H9 (cell line): Measurements from ENCODE around the gene TMA7B. TPM values are rescaled to one million over a fixed set of nuclear protein-coding genes. Genes with fewer than 3 reads are reported as not detected.

ENCODE experiments used
- DNase-seq: peaks from one replicate; pipeline ENCODE4 v3.0.0-alpha.2; 2017
- H2AFZ ChIP-seq: one replicate; pipeline ENCODE4 v1.6.1; 2013; ENCODE audit warnings: mild to moderate bottlenecking, low read length, control low read depth, moderate library complexity
- H2AK5ac ChIP-seq: 2 replicates; pipeline ENCODE4 v1.6.1; 2013; ENCODE audit warnings: low read length, control low read depth, mixed read lengths; ENCODE audit not compliant: insufficient read length
- H2BK120ac ChIP-seq: one replicate; pipeline ENCODE4 v1.6.1; 2013; ENCODE audit warnings: low read depth, mild to moderate bottlenecking, low read length, control low read depth, inconsistent platforms; ENCODE audit not compliant: poor library complexity, severe bottlenecking
- H2BK12ac ChIP-seq: 2 replicates; pipeline ENCODE4 v1.6.1; 2013; ENCODE audit warnings: low read length, control low read depth, mixed read lengths, low read depth; ENCODE audit not compliant: insufficient read length
- H2BK15ac ChIP-seq: 2 replicates; pipeline ENCODE4 v1.6.1; 2013; ENCODE audit warnings: low read depth, low read length, control low read depth
- H2BK20ac ChIP-seq: one replicate; pipeline ENCODE4 v1.6.1; 2013; ENCODE audit warnings: low read depth, mild to moderate bottlenecking, low read length, control low read depth, inconsistent platforms; ENCODE audit not compliant: poor library complexity, severe bottlenecking
- H2BK5ac ChIP-seq: 2 replicates; pipeline ENCODE4 v1.6.1; 2013; ENCODE audit warnings: low read length, control low read depth, mixed read lengths; ENCODE audit not compliant: insufficient read length
- H3K14ac ChIP-seq: 2 replicates; pipeline ENCODE4 v1.6.1; 2013; ENCODE audit warnings: low read length, control low read depth; ENCODE audit not compliant: insufficient read depth
- H3K18ac ChIP-seq: 2 replicates; pipeline ENCODE4 v1.6.1; 2013; ENCODE audit warnings: low read depth, mild to moderate bottlenecking, mixed read lengths, low read length, control low read depth; ENCODE audit not compliant: insufficient read length
- H3K23ac ChIP-seq: 2 replicates; pipeline ENCODE4 v1.6.1; 2013; ENCODE audit warnings: low read length, control low read depth, mixed read lengths, low read depth; ENCODE audit not compliant: insufficient read length
- H3K23me2 ChIP-seq: 2 replicates; pipeline ENCODE4 v1.6.1; 2013; ENCODE audit warnings: low read depth, mild to moderate bottlenecking, mixed read lengths, low read length, control low read depth; ENCODE audit not compliant: insufficient read length, poor library complexity, severe bottlenecking
- H3K27ac ChIP-seq: 2 replicates; pipeline ENCODE4 v1.5.1; 2013; ENCODE audit warnings: low read length, control low read depth, mixed read lengths, low read depth; ENCODE audit not compliant: insufficient read length
- H3K27me3 ChIP-seq: 2 replicates; pipeline ENCODE4 v1.6.1; 2013; ENCODE audit warnings: low read length, control low read depth, inconsistent platforms; ENCODE audit not compliant: insufficient read depth
- H3K4ac ChIP-seq: 2 replicates; pipeline ENCODE4 v1.6.1; 2013; ENCODE audit warnings: low read depth, mild to moderate bottlenecking, control low read depth, inconsistent platforms, low read length, moderate library complexity
- H3K4me1 ChIP-seq: 2 replicates; pipeline ENCODE4 v1.6.1; 2013; ENCODE audit warnings: low read length, control low read depth, inconsistent platforms; ENCODE audit not compliant: insufficient read depth
- H3K4me2 ChIP-seq: 2 replicates; pipeline ENCODE4 v1.6.1; 2013; ENCODE audit warnings: low read length, control low read depth, mixed read lengths; ENCODE audit not compliant: insufficient read length, insufficient read depth
- H3K56ac ChIP-seq: 2 replicates; pipeline ENCODE4 v1.6.1; 2013; ENCODE audit warnings: low read depth, mild to moderate bottlenecking, mixed read lengths, low read length, control low read depth; ENCODE audit not compliant: insufficient read length
- H3K79me1 ChIP-seq: 2 replicates; pipeline ENCODE4 v1.6.1; 2013; ENCODE audit warnings: low read depth, mild to moderate bottlenecking, moderate library complexity, low read length, control low read depth, inconsistent platforms; ENCODE audit not compliant: insufficient read depth, poor library complexity, severe bottlenecking
- H3K79me2 ChIP-seq: 2 replicates; pipeline ENCODE4 v1.6.1; 2013; ENCODE audit warnings: low read length, control low read depth, inconsistent platforms; ENCODE audit not compliant: insufficient read depth
- H3K9ac ChIP-seq: 2 replicates; pipeline ENCODE4 v1.6.1; 2013; ENCODE audit warnings: low read length, control low read depth, mixed read lengths; ENCODE audit not compliant: insufficient read length; ENCODE audit errors: extremely low read depth
- H3K9me3 ChIP-seq: one replicate; pipeline ENCODE4 v1.6.1; 2013; ENCODE audit warnings: low read depth, low read length, inconsistent platforms; ENCODE audit not compliant: control insufficient read depth
- H3T11ph ChIP-seq: one replicate; pipeline ENCODE4 v1.6.1; 2013; ENCODE audit warnings: mild to moderate bottlenecking, low read length, control low read depth, inconsistent platforms
- H4K20me1 ChIP-seq: one replicate; pipeline ENCODE4 v1.6.1; 2013; ENCODE audit not compliant: control insufficient read depth, insufficient read length, insufficient read depth
- H4K5ac ChIP-seq: 2 replicates; pipeline ENCODE4 v1.6.1; 2013; ENCODE audit warnings: low read depth, mild to moderate bottlenecking, mixed read lengths, low read length, control low read depth; ENCODE audit not compliant: insufficient read length
- H4K8ac ChIP-seq: replicated peaks from 2 replicates; pipeline ENCODE4 v1.6.1; 2013; ENCODE audit warnings: low read length, control low read depth, mixed read lengths, low read depth; ENCODE audit not compliant: insufficient read length
- H4K91ac ChIP-seq: 2 replicates; pipeline ENCODE4 v1.6.1; 2013; ENCODE audit warnings: low read depth, mild to moderate bottlenecking, moderate library complexity, mixed read lengths, low read length, control low read depth; ENCODE audit not compliant: insufficient read length
- H3K27ac Mint-ChIP-seq, 3 experiments: 2 replicates in 2 of 3; 3 replicates in 1 of 3; pipeline ENCODE4 v1.8.0; 2020 to 2021; ENCODE audit warnings: mixed read lengths in 3 of 3, mild to moderate bottlenecking in 1 of 3, moderate library complexity in 1 of 3
- H3K27me3 Mint-ChIP-seq: 2 replicates; pipeline ENCODE4 v1.8.0; 2021; ENCODE audit warnings: low read depth, mild to moderate bottlenecking, moderate library complexity, mixed read lengths
- H3K36me3 Mint-ChIP-seq, 3 experiments: 2 replicates in 2 of 3; 3 replicates in 1 of 3; pipeline ENCODE4 v1.8.0; 2020 to 2021; ENCODE audit warnings: low read depth in 3 of 3, mixed read lengths in 3 of 3; ENCODE audit not compliant: insufficient read depth in 1 of 3
- H3K4me1 Mint-ChIP-seq, 2 experiments: 2 replicates each; pipeline ENCODE4 v1.8.0; 2020; ENCODE audit warnings: mixed read lengths in 2 of 2
- H3K4me3 Mint-ChIP-seq, 2 experiments: 2 replicates in 1 of 2; 3 replicates in 1 of 2; pipeline ENCODE4 v1.8.0; 2020 to 2021; ENCODE audit warnings: mild to moderate bottlenecking in 2 of 2, mixed read lengths in 2 of 2, moderate library complexity in 1 of 2
- H3K9me3 Mint-ChIP-seq, 2 experiments: 2 replicates in 1 of 2; 3 replicates in 1 of 2; pipeline ENCODE4 v1.8.0; 2020; ENCODE audit warnings: mild to moderate bottlenecking in 2 of 2, mixed read lengths in 2 of 2, moderate library complexity in 1 of 2
- WGBS: extraction: QIAGEN DNeasy Blood & Tissue Kit; methylation state at CpG from one replicate; pipeline ENCODE4 v1.1.7; 2013; ENCODE audit warnings: missing lambda C conversion rate, low lambda C conversion rate, mixed read lengths; ENCODE audit not compliant: insufficient read length; ENCODE audit errors: extremely low coverage; 5-methylcytosine and 5-hydroxymethylcytosine counted together
- total RNA-seq: library from RNA; stranded (reverse); gene quantifications from 2 replicates; pipeline ENCODE4 v1.2.1, GENCODE V29; 2021
- TF ChIP-seq, protein P1 (sequence below): fragments of 200-600 bp; sonication (generic); conservative IDR thresholded peaks from 3 replicates; pipeline ENCODE4 v1.8.0; 2021; ENCODE audit warnings: antibody characterized with exemption, mild to moderate bottlenecking

TMA7B gene
- total RNA-seq, 1 experiment from 2014 or later: not detected

DNA sequence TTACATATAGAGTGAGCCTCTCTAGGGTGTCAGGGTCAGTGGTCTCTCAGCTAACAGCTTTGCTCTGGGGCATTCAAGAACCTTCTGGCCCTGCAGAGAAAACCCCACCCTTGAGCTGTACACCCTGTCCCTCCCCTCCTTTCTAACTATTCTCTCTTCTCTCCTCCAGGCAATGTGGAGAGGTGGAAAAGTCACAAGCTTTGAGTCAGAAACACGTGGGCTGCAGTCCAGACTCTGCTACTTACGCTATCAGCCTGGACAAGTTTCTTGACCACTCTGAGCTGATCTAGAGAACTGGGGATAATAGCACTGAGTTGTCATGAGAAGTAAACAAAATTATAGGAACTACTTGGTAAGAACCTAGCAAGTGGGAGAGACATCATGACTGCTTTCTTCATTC is 23.8 kb downstream of the TMA7B start:
- no peak overlapping the region for H4K91ac ChIP-seq
- no peak overlapping the region for H3K18ac ChIP-seq
- H2BK12ac ChIP-seq: no peak overlapping the region
- H2AK5ac ChIP-seq: no peak overlapping the region
- H3K23ac ChIP-seq: no peak overlapping the region
- H3T11ph ChIP-seq: no peak overlapping the region
- H2BK15ac ChIP-seq: no peak overlapping the region
- no peaks in the 10 kb centered on the region for H3K79me2 ChIP-seq
- no CpG with 5 or more reads among the region's 2 CpGs for WGBS
- Mint-ChIP-seq H3K27me3 (peaks cover 61% of the 10 kb centered on the region), H3K36me3 (no peaks in the 10 kb centered on the region), H3K9me3 (no peaks in the 10 kb centered on the region), H3K27ac (no peak overlapping the region), H3K4me3 (no peak overlapping the region), H3K4me1 (peaks cover 0 to 3% of the 10 kb centered on the region in 2 experiments; a peak in 2 of 4 replicates)
- no peak overlapping the region for H3K27ac ChIP-seq
- DNase-seq: no peak
- H3K9ac ChIP-seq: no peak overlapping the region
- no peaks in the 10 kb centered on the region for H3K4me1 ChIP-seq
- no peaks in the 10 kb centered on the region for H3K9me3 ChIP-seq
- TF ChIP-seq, protein P1, sequence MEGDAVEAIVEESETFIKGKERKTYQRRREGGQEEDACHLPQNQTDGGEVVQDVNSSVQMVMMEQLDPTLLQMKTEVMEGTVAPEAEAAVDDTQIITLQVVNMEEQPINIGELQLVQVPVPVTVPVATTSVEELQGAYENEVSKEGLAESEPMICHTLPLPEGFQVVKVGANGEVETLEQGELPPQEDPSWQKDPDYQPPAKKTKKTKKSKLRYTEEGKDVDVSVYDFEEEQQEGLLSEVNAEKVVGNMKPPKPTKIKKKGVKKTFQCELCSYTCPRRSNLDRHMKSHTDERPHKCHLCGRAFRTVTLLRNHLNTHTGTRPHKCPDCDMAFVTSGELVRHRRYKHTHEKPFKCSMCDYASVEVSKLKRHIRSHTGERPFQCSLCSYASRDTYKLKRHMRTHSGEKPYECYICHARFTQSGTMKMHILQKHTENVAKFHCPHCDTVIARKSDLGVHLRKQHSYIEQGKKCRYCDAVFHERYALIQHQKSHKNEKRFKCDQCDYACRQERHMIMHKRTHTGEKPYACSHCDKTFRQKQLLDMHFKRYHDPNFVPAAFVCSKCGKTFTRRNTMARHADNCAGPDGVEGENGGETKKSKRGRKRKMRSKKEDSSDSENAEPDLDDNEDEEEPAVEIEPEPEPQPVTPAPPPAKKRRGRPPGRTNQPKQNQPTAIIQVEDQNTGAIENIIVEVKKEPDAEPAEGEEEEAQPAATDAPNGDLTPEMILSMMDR: no peak
- no peak overlapping the region for H2BK120ac ChIP-seq
- H4K8ac ChIP-seq: no peak overlapping the region
- H3K4me2 ChIP-seq: no peak overlapping the region
- H3K14ac ChIP-seq: no peak overlapping the region
- H4K5ac ChIP-seq: no peak overlapping the region
- no peak overlapping the region for H2BK5ac ChIP-seq
- no peak overlapping the region for H2AFZ ChIP-seq
- no peaks in the 10 kb centered on the region for H3K27me3 ChIP-seq
- no peaks in the 10 kb centered on the region for H3K23me2 ChIP-seq
- H3K79me1 ChIP-seq: no peaks in the 10 kb centered on the region
- no peak overlapping the region for H3K4ac ChIP-seq
- H2BK20ac ChIP-seq: no peak overlapping the region
- no peak overlapping the region for H3K56ac ChIP-seq
- no peaks in the 10 kb centered on the region for H4K20me1 ChIP-seq
